ENCODE data around the gene CYTL1.
"Not testable (repeated sequence)": the region's sequence is repeated elsewhere in the genome, so short reads cannot be mapped to it uniquely, and the experiment has no call there.

Gene CYTL1

DNA sequence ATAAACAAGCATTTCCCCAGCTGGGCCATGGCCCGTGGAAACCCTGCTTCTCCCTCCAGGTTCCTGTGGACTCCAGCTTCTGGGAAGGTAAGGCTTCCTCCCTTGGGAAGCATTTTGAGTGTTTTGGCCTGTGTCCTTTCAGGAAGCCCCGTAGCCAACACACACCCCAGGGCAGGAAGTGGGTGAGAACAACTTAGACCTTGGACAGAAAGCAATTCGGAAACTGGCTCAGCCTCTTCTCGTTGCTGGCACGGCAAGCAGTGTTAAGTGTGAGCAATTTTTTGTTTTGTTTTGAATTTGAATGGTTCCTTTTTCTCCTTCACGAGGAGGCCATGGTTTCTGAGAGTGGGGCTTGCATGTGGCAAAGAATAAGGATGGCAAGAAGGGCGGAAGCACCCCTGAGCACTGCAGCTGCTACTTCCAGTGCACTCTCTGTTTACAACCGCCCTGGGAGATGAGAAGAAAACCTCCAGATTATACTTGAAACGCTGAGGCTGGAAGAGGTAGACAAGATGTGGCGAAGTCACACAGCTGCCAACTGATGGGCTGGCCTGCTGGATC is 14.1 kb upstream of the CYTL1 start:
- no peak for DNase-seq (ENCODE audit: low read depth, low spot score)

DNA sequence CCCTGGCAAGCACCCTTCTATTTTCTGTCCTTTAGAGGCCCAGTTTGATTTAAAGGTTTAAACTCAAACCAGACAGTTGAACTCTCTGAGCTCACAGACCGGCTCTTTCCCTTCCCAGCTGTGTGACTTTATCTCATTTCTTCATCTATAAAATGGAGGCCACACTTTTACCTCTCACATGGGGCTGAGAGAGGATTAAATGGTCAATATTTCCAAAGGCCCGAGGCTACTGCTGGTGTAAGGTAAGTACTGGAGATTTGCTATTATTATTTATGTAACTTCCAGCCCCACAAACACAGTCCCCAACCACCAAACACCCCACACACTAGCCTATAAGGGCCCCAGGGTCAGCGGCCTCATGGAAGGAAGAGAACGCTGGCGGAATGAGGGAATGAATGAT is 13.6 kb upstream of the CYTL1 start:
- no peak for DNase-seq (ENCODE audit: low read depth, low spot score)

DNA sequence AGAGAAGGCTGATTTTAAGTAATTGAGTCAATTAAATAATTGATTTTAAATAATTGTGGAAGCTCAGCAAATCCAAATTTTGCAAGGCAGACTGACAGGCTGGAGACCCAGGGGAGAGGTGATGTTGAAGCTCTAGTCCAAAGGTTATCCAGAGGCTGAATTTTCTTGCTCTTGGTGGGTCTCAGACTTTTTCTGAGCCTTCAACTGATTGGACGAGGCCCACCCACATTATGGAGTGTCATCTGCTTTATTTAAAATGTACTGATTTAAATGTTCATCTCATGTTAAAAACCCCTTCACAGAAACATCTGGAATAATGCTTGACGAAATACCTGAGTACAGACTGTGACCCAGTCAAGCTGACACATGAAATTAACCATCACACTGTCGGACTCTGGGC is 11.7 kb upstream of the CYTL1 start:
- no peak for DNase-seq (ENCODE audit: low read depth, low spot score)

DNA sequence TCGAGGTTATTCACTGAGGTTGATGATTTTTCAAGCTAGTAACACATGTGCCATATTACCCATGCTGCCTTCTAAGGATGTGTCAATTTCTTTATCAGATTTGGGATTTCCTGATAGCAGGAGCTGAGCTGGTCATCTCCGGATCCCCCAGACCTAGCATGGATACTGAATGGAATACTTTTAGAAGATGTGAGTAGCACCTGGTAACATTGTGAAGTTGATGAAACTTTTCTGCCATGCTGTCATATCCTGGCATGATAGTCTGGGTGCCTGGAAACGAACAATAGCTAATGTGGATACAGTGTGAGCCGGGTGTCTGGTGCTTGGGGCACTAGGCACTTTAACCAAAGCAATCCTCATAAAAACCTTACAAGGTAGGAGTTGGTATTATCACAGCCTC is 11.0 kb upstream of the CYTL1 start:
- DNase-seq (ENCODE audit: low read depth, low spot score): no peak

DNA sequence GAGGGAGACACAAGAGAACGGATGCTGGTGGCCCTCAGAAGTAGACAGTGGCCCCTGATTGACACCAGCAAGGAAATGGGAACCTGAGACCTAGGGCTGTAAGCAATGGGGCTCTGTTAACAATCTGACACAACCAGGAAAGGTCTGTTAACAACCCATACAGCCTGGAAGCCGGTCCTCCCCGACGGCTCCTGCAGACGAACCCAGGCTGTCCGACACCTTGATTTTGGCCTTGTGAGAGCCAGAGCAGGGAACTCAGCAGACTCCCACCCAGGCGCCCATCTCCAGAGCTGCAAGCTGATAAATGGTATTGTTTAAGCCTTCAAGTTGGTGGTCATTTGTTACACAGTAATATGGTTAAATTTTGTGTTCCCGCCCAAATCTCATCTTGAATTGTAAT is 10.2 kb upstream of the CYTL1 start:
- DNase-seq (ENCODE audit: low read depth, low spot score): no peak

DNA sequence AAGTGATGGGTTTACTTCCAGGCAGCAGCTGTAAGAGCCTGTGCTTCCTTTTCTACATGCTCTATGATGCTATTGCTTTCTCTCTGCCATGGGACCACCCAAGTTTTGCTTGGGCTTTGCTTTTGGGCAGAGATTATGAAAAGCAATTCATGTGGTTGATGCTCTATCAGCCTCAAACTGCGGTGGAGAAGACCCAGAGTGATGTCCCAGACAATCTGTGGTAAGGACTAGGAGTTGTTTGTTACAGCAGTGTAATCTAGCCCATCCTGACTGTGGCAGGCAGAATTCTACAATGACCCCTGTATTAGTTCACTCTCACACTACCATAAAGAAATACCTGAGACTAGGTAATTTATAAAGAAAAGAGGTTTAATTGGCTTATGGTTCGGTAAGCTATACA is 9.2 kb upstream of the CYTL1 start:
- no peak for DNase-seq (ENCODE audit: low read depth, low spot score)

DNA sequence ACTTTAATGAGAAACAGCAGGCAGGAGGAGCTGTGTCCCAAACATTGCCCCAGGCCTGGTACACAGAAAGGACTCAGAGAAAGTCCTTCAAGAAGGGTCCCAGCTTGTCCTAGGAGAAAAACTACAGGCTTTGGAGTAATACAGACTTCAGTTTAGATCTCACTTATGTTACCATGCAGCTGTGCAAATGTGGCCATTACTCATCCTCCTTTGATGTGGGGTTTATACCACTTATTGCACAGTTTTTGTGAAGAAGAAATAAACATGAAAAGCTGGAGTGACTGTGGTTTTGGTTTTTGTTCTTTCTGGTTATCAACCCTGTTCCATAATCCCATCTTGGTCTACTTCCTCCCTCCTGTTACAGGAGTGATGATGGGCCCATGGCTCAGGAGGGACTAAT is 8.1 kb upstream of the CYTL1 start:
- peak; percentile 24 for DNase-seq (ENCODE audit: low read depth, low spot score)

DNA sequence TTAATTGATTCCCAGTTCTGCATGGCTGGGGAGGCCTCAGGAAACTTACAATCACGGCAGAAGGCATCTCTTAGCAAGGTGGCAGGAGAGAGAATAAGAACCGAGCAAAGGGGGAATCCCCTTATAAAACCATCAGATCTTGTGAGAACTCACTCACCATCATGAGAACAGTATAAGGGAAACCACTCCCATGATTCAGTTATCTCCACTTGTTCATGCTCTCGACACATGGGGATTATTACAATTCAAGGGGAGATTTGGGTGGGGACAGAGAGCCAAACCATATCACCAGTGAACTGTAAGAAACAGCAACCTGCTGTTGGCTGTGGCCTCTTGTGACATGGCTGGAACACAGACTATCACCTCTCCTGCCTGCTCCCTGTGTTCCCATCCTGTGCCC is 7.1 kb upstream of the CYTL1 start:
- no peak for DNase-seq (ENCODE audit: low read depth, low spot score)

DNA sequence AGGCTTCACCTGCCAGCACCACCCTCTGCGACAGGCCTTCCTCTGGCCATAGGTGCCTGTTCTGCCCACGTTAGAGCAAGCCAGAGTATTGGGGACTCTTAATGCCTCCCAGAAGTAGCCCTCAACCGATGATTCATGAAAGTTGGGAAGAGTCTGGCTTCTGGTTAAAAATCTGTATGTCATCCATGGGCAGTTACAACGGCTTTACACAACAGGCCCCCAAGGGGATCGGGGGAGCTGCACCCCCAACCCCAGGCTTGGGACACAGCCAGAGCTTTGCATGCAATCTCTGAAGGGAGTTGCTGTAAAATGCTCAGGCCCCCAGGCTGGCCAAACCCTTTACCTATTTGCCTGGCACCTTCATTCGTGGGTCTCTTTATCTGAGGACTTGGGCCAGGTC is 5.4 kb upstream of the CYTL1 start:
- no peak for DNase-seq (ENCODE audit: low read depth, low spot score)

DNA sequence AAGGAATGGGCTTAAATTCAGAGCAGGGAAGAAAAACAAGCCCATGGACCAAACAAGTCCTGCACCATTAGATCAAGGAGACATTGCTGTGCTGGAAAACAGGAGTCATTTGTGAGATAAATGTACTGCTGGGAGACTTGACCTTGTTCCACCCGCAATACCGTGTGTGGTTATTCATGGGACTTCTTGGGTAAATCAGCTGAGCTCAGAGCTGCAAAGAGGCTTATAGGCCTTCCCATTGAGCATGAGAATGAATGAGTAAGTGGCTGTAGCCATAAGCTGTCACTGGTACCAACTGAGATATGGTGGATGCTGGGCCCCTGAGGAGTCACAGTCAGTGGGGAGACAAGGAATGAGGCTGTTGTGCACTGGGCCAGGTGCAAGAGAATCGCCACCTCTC is 2.3 kb upstream of the CYTL1 start:
- no peak for DNase-seq (ENCODE audit: low read depth, low spot score)

DNA sequence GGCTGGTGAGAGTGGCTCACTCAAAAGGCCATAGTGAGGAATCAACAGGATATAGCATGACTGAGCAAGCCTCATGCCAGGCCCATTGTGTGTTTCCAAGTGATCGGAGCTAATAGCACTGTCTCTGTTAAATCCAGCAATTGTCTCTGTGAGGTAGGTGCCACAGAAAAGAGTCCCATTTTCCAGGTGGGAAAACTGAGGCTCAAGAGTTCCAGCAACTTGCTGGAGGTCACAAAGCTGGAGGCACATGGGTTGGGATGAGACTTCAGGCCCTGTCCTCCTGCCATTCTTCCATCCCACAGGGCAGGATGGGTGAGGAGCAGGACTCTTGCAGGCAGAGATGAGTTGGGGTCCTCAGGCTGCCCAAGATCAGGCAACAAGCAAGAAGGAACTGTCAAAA is 1.1 kb upstream of the CYTL1 start:
- DNase-seq (ENCODE audit: low read depth, low spot score): no peak

DNA sequence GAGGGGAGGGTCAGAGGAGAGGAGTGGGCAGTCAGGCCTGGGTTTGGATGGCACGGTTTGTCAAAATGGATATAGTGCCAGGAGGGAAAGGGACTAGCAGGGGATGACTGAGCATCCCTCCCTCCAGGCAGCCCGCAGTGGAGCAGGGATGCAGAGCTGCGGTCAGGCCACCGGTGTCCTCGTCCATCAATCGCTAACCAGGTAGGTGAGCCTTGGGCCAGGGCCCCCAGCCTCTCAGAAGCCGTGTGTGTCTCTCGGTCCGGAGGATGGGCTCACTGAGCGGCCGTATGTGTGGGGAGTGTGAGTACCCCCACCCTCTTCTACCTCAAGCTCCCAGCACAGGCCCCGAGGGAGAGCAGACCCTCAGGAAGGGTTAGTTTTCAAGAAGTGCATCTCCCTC is 538 bp upstream of the CYTL1 start:
- no peak for DNase-seq (ENCODE audit: low read depth, low spot score)

DNA sequence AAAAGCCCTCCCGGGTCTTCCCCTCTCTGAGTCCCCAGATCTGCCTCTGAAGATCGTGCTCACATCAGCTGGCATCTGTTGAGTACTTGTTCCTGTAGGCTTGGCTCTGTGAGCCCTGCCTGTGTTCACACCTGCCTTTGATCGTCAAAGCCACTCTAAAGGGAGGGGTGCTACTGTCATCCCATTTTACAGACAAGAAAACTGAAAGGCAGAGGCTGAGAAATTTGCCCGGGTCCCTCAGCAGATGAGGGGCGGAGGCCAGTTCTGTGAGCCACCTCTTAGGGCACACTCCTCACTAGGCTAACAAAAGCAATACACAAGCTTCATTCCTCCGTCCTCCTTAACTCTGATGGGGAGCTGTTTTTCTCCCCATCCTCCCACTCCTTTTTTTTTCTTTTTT is 655 bp downstream of the CYTL1 start:
- DNase-seq (ENCODE audit: low read depth, low spot score): no peak

DNA sequence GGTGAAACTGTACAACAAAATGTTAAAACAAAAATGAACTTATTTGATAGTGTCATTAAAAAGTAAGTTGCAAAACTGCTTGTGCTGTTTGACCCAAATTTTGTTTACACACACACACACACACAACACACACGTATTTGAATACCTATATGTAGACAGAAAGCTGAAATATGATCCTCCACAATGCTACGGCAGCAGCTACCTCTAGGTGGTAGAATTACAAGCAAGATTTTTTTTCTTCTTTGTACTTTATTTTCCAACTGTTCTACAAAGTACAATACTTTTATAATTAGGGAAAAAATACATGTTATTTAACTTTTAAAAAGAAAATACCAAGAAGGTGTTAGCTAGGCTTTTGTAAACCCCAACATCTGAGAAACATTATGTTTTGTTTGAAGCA is 1.2 kb downstream of the CYTL1 start:
- DNase-seq (ENCODE audit: low read depth, low spot score): no peak

DNA sequence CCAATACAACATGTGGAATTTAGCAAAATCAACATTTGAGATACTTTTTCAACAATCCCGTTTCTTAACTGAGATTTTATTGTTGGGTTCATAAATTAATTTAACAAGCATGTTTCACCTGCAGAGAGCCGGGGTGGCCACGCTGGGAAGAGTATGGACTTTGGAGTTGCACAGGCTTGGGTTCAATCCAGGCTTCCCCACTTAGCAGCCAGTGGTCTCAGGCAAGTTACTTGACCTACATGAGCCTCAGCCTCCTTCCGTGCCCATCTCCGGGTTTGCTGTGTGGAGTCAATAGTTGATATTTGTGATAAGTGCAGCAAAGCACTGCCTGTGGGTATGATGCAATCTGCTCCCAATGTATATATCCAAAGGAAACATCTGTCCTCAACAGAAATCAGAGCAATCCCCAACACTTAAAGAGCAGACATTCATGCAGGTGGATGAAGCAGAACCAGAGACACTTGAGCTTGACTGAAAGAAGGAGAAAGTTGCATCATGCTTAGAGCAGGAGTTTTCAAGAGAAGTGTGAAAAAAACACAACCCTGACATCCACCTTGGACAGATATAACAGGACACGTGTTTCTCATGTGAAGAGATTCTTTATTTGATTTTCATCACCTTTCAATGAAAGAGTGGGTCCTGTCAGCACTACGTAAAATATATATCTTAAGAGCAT is 5.1 kb downstream of the CYTL1 start:
- no peak for DNase-seq (ENCODE audit: low read depth, low spot score)

DNA sequence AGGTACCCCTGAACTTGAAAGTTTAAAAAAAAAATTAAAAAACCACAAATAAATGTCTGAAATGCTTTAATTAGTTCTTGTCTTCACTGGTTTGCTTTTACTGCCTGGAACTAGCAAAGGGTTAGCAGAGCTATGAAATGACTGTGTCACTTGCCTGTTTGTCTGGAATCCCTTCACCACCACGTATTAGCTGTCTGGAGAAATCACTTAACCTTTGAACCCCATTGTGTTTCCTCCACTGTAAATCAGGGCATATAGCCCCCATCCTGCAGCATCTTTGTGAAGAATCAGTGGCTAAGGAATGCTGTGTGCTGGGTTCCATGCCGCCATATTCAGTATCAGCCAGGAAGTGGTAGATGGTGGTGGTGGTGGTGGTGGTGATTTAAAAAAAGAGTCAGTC is 6.3 kb downstream of the CYTL1 start:
- DNase-seq (ENCODE audit: low read depth, low spot score): no peak

DNA sequence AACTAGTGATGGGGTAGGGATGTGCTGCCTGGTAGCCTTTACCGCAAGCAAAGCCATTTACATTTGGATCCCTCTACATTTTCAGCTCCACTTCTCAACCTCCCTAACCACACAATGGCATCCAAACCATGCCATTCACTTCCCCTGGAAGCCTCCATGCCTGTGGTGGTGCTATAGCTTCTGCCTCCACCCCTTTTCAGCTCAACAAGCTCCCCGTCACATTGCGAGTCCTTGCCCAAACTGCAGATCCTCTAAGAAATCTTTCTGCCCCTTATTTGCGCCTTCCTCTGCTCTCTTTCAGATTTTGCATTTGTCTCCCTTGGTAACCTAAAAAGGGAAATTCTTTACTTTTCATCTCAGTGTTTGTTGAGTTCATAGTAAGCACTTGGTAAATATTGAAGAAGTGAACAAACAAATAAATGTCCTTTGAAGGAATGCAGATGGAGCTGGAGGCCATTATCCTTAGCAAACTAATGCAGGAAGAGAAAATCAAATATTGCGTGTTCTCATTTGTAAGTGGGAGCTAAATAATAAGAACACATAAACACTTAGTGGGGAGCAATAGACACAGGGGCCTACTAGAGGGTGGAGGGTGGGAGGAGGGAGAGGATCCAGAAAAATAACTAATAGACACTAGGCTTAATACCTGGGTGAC is 6.9 kb downstream of the CYTL1 start:
- DNase-seq (ENCODE audit: low read depth, low spot score): no peak

DNA sequence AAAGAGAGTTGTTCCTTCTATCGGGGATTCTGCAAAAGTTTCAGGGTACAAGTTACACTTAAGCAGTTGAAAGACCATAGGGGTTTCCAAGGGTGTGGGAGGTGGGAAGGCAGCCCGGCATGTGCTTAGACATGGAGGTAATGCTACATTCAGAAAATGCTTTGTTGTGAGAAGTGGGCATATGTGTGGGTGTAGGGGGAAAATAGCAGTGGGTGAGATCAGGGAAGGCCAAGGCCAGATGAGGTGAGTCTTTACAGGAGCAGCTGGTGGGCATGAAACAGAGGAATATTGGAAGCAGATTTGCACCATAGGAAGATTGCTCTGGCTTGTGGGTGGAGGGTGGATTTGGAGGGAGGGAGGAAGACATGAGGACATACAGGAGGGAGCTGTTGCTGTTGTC is 8.3 kb downstream of the CYTL1 start:
- DNase-seq (ENCODE audit: low read depth, low spot score): no peak

DNA sequence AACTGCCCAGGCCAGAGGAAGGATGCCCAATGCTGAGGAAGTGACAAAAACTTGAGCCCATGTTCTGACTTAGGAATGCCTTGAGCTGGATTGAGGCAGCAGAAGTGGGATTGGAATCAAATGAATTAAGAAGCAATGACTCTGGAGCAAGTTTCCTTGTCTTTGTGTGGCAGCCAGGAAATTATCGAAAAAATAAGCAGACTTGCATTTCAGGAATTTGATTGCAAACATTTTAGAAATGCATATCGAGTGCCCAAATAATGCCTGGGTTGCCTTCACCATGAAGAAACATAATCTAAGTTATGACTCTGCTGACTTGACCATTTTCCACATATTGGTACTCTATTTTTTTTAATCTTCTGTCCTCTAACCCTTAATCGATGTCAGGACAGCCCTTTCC is 9.5 kb downstream of the CYTL1 start:
- DNase-seq (ENCODE audit: low read depth, low spot score): no peak

DNA sequence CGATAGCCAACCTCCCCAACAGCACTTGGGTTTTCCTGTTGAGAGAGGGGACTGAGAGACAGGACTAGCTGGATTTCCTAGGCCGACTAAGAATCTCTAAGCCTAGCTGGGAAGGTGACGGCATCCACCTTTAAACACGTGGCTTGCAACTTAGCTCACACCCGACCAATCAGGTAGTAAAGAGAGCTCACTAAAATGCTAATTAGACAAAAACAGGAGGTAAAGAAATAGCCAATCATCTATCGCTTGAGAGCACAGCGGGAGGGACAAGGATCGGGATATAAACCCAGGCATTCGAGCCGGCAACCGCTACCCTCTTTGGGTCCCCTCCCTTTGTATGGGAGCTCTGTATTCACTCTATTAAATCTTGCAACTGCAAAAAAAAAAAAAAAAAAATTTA is 12.3 kb downstream of the CYTL1 start:
- DNase-seq (ENCODE audit: low read depth, low spot score): not testable (repeated sequence)

DNA sequence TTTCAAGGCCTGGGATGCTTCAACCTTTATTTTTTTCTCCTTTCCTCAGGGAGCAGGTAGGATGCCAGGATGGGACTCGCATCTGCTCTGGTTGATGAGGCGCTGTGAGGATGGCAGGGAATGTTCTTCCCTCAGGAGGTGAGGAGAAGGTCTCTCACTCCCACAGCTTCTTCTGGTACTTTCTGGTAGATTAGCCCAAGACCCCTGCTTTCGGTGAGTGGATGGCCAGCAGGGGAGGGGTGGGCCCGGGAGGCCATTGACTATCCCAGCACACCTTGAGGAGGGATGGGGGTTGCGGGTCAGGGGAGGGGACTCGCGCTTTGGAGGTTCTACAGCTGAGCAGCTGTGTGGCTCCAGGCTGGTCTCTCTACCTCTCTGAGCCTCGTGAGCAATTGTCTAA is 14.8 kb downstream of the CYTL1 start:
- DNase-seq (ENCODE audit: low read depth, low spot score): no peak

DNA sequence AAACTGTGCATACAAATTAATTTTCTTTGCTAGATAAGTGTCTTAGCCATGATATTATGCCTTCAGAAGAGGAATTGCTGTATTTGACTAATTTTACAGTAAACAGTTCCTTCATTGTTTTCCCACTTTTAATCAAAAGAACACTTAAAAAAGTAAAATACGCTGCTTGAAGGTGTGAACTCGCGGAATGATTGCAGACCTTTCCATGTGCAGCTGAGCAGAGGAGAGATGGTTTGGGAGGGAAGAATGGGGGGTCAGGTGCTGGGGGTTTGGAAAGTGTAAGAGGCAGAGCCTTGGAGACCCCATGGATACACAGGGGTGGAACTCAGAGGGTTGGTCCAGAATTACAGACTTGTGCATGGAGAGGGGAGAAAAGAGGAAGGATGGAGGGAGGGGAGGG is 15.3 kb downstream of the CYTL1 start:
- DNase-seq (ENCODE audit: low read depth, low spot score): no peak

DNA sequence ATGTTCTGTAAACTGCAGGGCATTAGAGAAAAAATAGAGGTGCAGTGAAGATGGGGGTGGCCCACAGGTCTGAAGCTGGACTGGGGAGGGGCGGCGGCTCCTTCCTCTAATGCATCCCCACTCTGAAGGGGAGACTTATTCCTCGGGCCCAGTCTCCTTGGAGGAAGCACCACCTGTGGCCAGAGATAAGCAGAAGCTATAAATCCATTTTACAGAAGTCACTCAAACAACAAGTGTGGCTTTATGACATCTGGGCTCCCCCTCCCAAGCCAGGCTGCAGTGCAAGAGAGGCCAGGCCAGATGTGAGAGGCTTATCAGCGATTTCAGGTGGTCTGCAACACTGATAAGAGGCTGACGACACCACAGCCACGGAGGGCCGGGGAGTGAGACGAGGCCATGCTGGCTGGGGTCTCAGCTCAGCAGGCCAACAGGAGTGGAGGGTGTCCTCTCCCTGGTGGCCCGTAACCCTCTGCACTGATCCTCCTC is 15.8 kb downstream of the CYTL1 start:
- DNase-seq (ENCODE audit: low read depth, low spot score): no peak
